ENCODE data around the gene ATM. TPM values are rescaled to one million over a fixed set of nuclear protein-coding genes. Genes with fewer than 3 reads are reported as not detected.

The ATM gene
- total and polyA plus RNA-seq, 2 experiments from 2014 or later: 7.5 to 43.0 TPM

DNA sequence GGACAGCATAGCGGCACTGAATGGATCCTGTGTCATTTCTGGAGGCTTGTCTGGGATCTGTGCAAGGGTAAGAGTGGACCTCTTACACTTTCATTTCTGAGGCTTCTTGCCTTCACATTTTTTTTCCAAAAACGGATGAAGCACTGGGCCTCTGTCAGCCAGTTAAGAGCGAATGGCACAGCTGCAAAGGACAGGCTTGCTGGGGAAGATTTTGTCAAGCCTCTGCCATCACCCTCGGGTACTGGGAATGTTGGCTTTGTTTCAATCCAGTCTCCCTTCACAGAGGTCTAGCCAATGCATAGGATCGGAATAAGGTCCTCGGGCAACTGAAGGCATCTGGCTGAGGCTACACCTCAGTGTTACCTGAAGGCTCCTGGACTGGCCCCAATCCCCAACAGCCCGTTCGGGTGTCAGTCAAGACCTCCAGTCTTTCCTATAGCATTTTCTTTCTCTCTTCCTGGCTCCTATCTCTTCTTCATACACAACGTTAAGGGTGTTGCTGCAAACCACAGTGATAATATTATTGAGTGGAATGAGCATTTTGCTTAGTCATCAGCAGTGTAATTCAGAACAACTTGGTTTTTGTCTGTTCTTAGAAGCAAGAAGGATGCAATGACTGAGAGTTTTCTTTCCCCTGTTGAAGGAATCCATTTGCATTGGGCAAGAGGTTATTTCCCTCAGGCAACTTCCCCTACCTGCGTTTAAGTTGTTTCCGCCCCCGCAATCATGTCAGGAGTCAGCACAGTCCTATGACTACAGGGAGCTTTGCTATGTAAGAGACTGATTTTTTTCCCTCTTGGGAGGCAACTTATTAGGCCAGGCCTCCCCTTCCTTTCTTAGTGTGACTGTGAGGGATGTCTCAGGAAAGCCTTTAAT lies 23.2 kb upstream of the ATM start:
- H3K79me2 ChIP-seq: peaks cover 45% of the 10 kb centered on the region
- WGBS (ENCODE audit: low lambda C conversion rate, missing lambda C conversion rate): 76% methylated on average over 12 of the region's 12 CpGs
- H3K27ac ChIP-seq: no peak overlapping the region
- no peak for TF ChIP-seq EZH2 (IDR thresholded peaks at IDR 0.05; ENCODE audit: borderline replicate concordance)
- TF ChIP-seq, protein P1, sequence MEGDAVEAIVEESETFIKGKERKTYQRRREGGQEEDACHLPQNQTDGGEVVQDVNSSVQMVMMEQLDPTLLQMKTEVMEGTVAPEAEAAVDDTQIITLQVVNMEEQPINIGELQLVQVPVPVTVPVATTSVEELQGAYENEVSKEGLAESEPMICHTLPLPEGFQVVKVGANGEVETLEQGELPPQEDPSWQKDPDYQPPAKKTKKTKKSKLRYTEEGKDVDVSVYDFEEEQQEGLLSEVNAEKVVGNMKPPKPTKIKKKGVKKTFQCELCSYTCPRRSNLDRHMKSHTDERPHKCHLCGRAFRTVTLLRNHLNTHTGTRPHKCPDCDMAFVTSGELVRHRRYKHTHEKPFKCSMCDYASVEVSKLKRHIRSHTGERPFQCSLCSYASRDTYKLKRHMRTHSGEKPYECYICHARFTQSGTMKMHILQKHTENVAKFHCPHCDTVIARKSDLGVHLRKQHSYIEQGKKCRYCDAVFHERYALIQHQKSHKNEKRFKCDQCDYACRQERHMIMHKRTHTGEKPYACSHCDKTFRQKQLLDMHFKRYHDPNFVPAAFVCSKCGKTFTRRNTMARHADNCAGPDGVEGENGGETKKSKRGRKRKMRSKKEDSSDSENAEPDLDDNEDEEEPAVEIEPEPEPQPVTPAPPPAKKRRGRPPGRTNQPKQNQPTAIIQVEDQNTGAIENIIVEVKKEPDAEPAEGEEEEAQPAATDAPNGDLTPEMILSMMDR (IDR thresholded peaks at IDR 0.05; ENCODE audit: poor library complexity): no peak
- TF ChIP-seq EZH2phosphoT487 (IDR thresholded peaks at IDR 0.05; ENCODE audit: low read depth, severe bottlenecking, unreplicated experiment): no peak
- H4K20me1 ChIP-seq (ENCODE audit: insufficient read depth, poor library complexity, severe bottlenecking): no peaks in the 10 kb centered on the region
- no peak overlapping the region for H3K4me3 ChIP-seq
- no peaks in the 10 kb centered on the region for H3K4me1 ChIP-seq (ENCODE audit: insufficient read depth)
- H3K9me3 ChIP-seq (ENCODE audit: low read depth): no peaks in the 10 kb centered on the region
- no peaks in the 10 kb centered on the region for H3K9me2 ChIP-seq (replicated peaks; ENCODE audit: insufficient read depth)
- DNase-seq (ENCODE audit: low spot score): no peak
- no peaks in the 10 kb centered on the region for H3K27me3 ChIP-seq
- no peaks in the 10 kb centered on the region for H3K36me3 ChIP-seq (replicated peaks; ENCODE audit: insufficient read depth, low read depth)
- H3K4me2 ChIP-seq: no peak overlapping the region
- H2AFZ ChIP-seq: no peak overlapping the region

DNA sequence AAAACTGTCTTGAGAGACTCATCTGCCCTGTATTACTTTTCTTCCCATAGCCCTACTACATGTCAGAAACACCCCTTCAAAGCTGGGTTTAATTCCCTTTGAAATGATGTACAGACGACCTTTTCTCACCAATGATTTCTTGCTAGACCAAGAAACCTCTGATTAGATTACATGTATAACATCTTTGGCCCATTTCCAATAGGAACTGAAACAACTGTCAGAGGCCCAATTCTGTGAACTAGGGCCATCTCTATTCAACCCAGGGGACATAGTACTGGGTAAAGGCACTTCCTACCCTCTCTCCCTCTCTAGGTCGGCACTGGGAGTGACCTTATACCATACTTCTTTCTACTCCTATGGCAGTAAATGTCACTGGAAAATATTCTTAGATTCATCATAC lies 19.8 kb upstream of the ATM start:
- no peaks in the 10 kb centered on the region for H3K9me2 ChIP-seq (replicated peaks; ENCODE audit: insufficient read depth)
- 71% methylated on average over 2 of the region's 2 CpGs for WGBS (ENCODE audit: low lambda C conversion rate, missing lambda C conversion rate)
- no peak overlapping the region for H3K4me3 ChIP-seq
- H3K4me2 ChIP-seq: no peak overlapping the region
- no peak for TF ChIP-seq EZH2phosphoT487 (IDR thresholded peaks at IDR 0.05; ENCODE audit: low read depth, severe bottlenecking, unreplicated experiment)
- TF ChIP-seq EZH2 (IDR thresholded peaks at IDR 0.05; ENCODE audit: borderline replicate concordance): no peak
- TF ChIP-seq, protein P1 (IDR thresholded peaks at IDR 0.05; ENCODE audit: poor library complexity): no peak
- DNase-seq (ENCODE audit: low spot score): no peak
- no peaks in the 10 kb centered on the region for H3K4me1 ChIP-seq (ENCODE audit: insufficient read depth)
- H4K20me1 ChIP-seq (ENCODE audit: insufficient read depth, poor library complexity, severe bottlenecking): no peaks in the 10 kb centered on the region
- no peaks in the 10 kb centered on the region for H3K27me3 ChIP-seq
- H2AFZ ChIP-seq: no peak overlapping the region
- H3K79me2 ChIP-seq: peaks cover 58% of the 10 kb centered on the region
- no peak overlapping the region for H3K27ac ChIP-seq
- no peaks in the 10 kb centered on the region for H3K9me3 ChIP-seq (ENCODE audit: low read depth)
- H3K36me3 ChIP-seq (replicated peaks; ENCODE audit: insufficient read depth, low read depth): no peaks in the 10 kb centered on the region

DNA sequence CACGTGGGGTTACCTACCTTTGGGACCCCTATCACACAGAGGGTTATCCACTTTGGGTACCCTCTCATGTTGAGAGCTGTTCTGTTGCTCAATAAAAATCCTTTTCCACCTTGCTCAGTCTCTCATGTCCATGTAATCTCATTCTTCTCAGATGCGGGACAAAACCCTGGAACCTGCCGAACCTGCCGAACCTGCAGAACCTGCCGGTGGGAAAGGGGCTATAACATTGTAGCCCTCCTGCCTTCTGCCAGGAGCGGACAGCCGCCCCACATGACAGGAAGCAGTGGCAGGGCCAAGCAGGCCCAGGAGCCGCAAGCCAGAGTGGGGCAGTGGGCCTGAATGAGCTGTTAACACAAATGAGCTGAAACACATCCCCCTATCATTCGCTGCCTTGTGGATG lies 18.5 kb upstream of the ATM start:
- H3K9me3 ChIP-seq (ENCODE audit: low read depth): no peaks in the 10 kb centered on the region
- H3K9me2 ChIP-seq (replicated peaks; ENCODE audit: insufficient read depth): no peaks in the 10 kb centered on the region
- no peaks in the 10 kb centered on the region for H3K4me1 ChIP-seq (ENCODE audit: insufficient read depth)
- no peak overlapping the region for H3K27ac ChIP-seq
- H3K4me3 ChIP-seq: no peak overlapping the region
- WGBS (ENCODE audit: low lambda C conversion rate, missing lambda C conversion rate): 91% methylated on average over 9 of the region's 9 CpGs
- no peaks in the 10 kb centered on the region for H3K36me3 ChIP-seq (replicated peaks; ENCODE audit: insufficient read depth, low read depth)
- DNase-seq (ENCODE audit: low spot score): no peak
- TF ChIP-seq, protein P1 (IDR thresholded peaks at IDR 0.05; ENCODE audit: poor library complexity): no peak
- no peak for TF ChIP-seq EZH2 (IDR thresholded peaks at IDR 0.05; ENCODE audit: borderline replicate concordance)
- no peak for TF ChIP-seq EZH2phosphoT487 (IDR thresholded peaks at IDR 0.05; ENCODE audit: low read depth, severe bottlenecking, unreplicated experiment)
- no peak overlapping the region for H2AFZ ChIP-seq
- peaks cover 67% of the 10 kb centered on the region for H3K79me2 ChIP-seq
- no peaks in the 10 kb centered on the region for H3K27me3 ChIP-seq
- H4K20me1 ChIP-seq (ENCODE audit: insufficient read depth, poor library complexity, severe bottlenecking): no peaks in the 10 kb centered on the region
- H3K4me2 ChIP-seq: no peak overlapping the region

All from hepatocyte (in vitro differentiated cells).